GM12865 (cell line): ENCODE data around the gene KIF26A.
A peak's percentile ranks its signal among the peaks of the same experiment; 100 is the strongest.
"Not testable (repeated sequence)": the region's sequence is repeated elsewhere in the genome, so short reads cannot be mapped to it uniquely, and the experiment has no call there.

ENCODE experiments used
- DNase-seq: peaks from one replicate; pipeline ENCODE4 v3.0.0; 2010; ENCODE audit warnings: low read depth
- H3K4me3 ChIP-seq: 2 replicates; pipeline ENCODE4 v1.5.1; 2011; ENCODE audit warnings: mild to moderate bottlenecking, low read depth, low read length, control low read depth
- TF ChIP-seq, protein P1 (sequence below): IDR thresholded peaks from 2 replicates; pipeline ENCODE4 v1.5.1; 2011; ENCODE audit warnings: low read length, control low read depth, low read depth, inconsistent platforms; ENCODE audit not compliant: insufficient read depth; ENCODE audit errors: missing control alignments

Gene KIF26A

GRCh38 chr14:104221636-104222369 is 83.4 kb downstream of the KIF26A start:
- no peak for DNase-seq
- no peak overlapping the region for H3K4me3 ChIP-seq
- TF ChIP-seq, protein P1, sequence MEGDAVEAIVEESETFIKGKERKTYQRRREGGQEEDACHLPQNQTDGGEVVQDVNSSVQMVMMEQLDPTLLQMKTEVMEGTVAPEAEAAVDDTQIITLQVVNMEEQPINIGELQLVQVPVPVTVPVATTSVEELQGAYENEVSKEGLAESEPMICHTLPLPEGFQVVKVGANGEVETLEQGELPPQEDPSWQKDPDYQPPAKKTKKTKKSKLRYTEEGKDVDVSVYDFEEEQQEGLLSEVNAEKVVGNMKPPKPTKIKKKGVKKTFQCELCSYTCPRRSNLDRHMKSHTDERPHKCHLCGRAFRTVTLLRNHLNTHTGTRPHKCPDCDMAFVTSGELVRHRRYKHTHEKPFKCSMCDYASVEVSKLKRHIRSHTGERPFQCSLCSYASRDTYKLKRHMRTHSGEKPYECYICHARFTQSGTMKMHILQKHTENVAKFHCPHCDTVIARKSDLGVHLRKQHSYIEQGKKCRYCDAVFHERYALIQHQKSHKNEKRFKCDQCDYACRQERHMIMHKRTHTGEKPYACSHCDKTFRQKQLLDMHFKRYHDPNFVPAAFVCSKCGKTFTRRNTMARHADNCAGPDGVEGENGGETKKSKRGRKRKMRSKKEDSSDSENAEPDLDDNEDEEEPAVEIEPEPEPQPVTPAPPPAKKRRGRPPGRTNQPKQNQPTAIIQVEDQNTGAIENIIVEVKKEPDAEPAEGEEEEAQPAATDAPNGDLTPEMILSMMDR: no peak

GRCh38 chr14:104222396-104223036 is 84.1 kb downstream of the KIF26A start:
- TF ChIP-seq, protein P1: no peak
- H3K4me3 ChIP-seq: no peak overlapping the region
- DNase-seq: no peak

DNA sequence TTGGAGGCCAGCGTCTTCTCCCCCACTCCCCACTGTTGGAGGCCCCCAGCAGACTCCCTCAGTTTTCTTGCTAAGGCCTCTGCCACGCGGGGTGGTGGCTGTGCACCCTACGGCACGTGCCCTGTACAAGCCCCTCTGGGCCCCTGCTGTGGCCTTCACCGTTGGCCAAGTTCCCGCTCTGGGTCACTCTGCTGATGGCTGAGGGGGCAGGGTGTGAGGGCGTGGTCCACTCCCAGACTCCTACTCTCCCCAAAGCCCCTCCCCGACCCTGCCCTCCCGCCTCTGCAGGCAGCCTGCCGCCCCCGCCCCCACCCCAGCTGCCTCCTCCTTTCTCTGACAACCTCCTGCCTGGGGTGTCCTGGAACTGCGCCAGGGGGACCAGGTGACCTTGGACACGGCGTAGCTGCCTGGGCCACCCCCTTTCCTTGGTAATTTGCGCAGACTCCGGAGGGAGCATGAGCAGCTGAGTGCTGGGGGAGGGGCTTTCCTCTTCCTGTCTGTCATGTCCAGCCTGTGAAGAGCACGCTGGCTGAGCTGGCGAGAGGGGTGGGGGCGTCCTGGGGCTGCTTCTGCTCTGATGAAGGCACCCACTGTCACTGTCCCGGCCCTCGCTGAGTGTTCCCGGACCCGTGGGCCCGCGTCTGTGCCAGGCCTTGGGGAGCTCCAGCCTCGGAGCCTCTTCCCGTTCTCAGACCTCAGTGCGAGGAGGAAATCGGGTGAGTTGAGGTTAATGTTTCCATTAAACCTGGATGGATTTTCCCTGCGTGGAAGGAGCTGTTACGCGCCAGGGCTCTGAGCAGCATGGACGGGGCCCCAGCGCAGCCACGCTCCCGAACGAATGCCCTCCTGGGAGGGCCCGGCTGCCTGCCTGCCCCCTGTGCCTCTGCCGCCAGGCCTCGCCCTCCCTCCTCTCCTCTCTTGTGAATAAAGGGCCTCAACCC is 85.0 kb downstream of the KIF26A start:
- no peak for DNase-seq
- no peak overlapping the region for H3K4me3 ChIP-seq
- TF ChIP-seq, protein P1: no peak

- no peak overlapping the region for H3K4me3 ChIP-seq
- no peak for DNase-seq
- TF ChIP-seq, protein P1: no peak
Measured at GRCh38 chr14:104224131-104224505, 85.7 kb downstream of the KIF26A start.

GRCh38 chr14:104224506-104225277 is 86.3 kb downstream of the KIF26A start:
- TF ChIP-seq, protein P1: peak; percentile 35
- peak; percentile 10 for DNase-seq
- no peak overlapping the region for H3K4me3 ChIP-seq

DNA sequence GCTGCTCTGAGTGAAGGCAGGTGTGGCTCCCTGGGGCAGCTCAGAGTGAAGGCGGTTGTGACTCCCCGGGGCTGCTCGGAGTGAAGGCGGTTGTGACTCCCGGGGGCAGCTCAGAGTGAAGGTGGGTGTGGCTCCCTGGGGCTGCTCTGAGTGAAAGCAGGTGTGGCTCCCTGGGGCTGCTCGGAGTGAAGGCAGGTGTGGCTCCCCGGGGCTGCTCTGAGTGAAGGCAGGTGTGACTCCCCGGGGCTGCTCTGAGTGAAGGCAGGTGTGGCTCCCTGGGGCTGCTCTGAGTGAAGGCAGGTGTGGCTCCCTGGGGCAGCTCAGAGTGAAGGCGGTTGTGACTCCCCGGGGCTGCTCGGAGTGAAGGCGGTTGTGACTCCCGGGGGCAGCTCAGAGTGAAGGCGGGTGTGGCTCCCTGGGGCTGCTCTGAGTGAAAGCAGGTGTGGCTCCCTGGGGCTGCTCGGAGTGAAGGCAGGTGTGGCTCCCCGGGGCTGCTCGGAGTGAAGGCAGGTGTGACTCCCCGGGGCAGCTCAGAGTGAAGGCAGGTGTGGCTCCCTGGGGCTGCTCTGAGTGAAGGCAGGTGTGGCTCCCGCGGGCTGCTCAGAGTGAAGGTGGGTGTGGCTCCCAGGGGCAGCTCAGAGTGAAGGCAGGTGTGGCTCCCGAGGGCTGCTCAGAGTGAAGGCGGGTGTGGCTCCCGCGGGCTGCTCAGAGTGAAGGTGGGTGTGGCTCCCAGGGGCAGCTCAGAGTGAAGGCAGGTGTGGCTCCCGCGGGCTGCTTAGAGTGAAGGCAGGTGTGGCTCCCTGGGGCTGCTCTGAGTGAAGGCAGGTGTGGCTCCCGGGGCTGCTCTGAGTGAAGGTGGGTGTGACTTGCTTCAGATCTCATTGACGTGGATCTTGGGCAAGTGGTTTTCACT is 87.1 kb downstream of the KIF26A start:
- not testable (repeated sequence) for DNase-seq

More for the DNA sequence above, 87.1 kb downstream of the KIF26A start:
- H3K4me3 ChIP-seq: not testable (repeated sequence)
